GM12878 (cell line): ENCODE data around the gene EXD3. TPM values are rescaled to one million over a fixed set of nuclear protein-coding genes. Genes with fewer than 3 reads are reported as not detected.

Experiments
- ATAC-seq: fragments of 200-7000 bp; cut with Tn5 transposase; 3 replicates; pipeline ENCODE4 v1.9.1; 2020; ENCODE audit warnings: mild to moderate bottlenecking, moderate library complexity
- BruUV-seq: library from RNA; stranded (reverse); fragments of 400-500 nt; replicated peaks from 2 replicates; lab custom pipeline; 2021; lab: Mats Ljungman, UMichigan
- CTCF ChIA-PET: fragments of 300-600 bp; sonication (Branson Sonifier 250); formaldehyde crosslinking; extraction: SDS; loops from one replicate; lab custom pipeline; 2021; ENCODE audit warnings: inconsistent platforms; lab: Yijun Ruan, JAX
- POLR2A ChIA-PET: fragments of 350-600 bp; formaldehyde crosslinking; extraction: SDS; loops from one replicate; lab custom pipeline; 2021; ENCODE audit warnings: inconsistent platforms; lab: Charles Lee
- RAD21 ChIA-PET: fragments of 300-600 bp; sonication (Branson Sonifier 250); formaldehyde crosslinking; loops from one replicate; lab custom pipeline; 2023; ENCODE audit warnings: antibody characterized with exemption; ENCODE audit not compliant: unreplicated experiment; lab: Charles Lee
- SMC1A ChIA-PET: fragments of 300-600 bp; sonication (Branson Sonifier 250); formaldehyde crosslinking; loops from one replicate; lab custom pipeline; 2023; ENCODE audit not compliant: unreplicated experiment, uncharacterized antibody; lab: Charles Lee
- DNase-seq: peaks from one replicate; pipeline ENCODE4 v3.0.0-alpha.2; 2011; ENCODE audit warnings: low read depth, low spot score
- FAIRE-seq: peaks from 3 replicates; lab custom pipeline; 2011; peaks lifted over from hg19 to GRCh38; lab: Jason Lieb, UNC
- H2AFZ ChIP-seq: 2 replicates; pipeline ENCODE4 v1.6.0; 2011; ENCODE audit warnings: low read depth, low read length, control low read depth; ENCODE audit not compliant: control insufficient read depth
- H3K27ac ChIP-seq: 2 replicates; pipeline ENCODE4 v1.5.1; 2011; ENCODE audit warnings: control low read depth; ENCODE audit not compliant: control insufficient read depth, insufficient read depth
- H3K27me3 ChIP-seq, 2 experiments: replicated peaks in 1 of 2; 2 replicates each; pipeline versions ENCODE4 v1.6.0 to v1.6.1; 2011; ENCODE audit warnings: low read length in 1 of 2; ENCODE audit not compliant: control insufficient read depth in 2 of 2, insufficient read depth in 2 of 2
- H3K36me3 ChIP-seq, 2 experiments: 2 replicates each; pipeline ENCODE4 v1.5.1; 2011; ENCODE audit warnings: low read length in 1 of 2; ENCODE audit not compliant: control insufficient read depth in 2 of 2, insufficient read depth in 2 of 2
- H3K4me1 ChIP-seq: 2 replicates; pipeline ENCODE4 v1.6.1; 2011; ENCODE audit warnings: mild to moderate bottlenecking, low read length, moderate library complexity, mixed read lengths; ENCODE audit not compliant: control insufficient read depth, insufficient read depth
- H3K4me2 ChIP-seq: 2 replicates; pipeline ENCODE4 v1.6.0; 2011; ENCODE audit warnings: control low read depth; ENCODE audit not compliant: control insufficient read depth, insufficient read depth
- H3K4me3 ChIP-seq: fragments of 200-600 bp; sonication (generic); 2 replicates; pipeline ENCODE4 v1.5.1; 2016
- H3K79me2 ChIP-seq: 2 replicates; pipeline ENCODE4 v1.6.0; 2011; ENCODE audit warnings: low read length; ENCODE audit not compliant: control insufficient read depth, insufficient read depth
- H3K9ac ChIP-seq: 2 replicates; pipeline ENCODE4 v1.8.0; 2011; ENCODE audit warnings: low read length, control low read depth, mixed read lengths; ENCODE audit not compliant: control insufficient read depth, insufficient read depth
- H3K9me3 ChIP-seq: replicated peaks from 3 replicates; pipeline ENCODE4 v1.5.1; 2011; ENCODE audit warnings: mild to moderate bottlenecking, low read length; ENCODE audit not compliant: control insufficient read depth, insufficient read depth
- H4K20me1 ChIP-seq: 2 replicates; pipeline ENCODE4 v1.6.0; 2011; ENCODE audit not compliant: control insufficient read depth, insufficient read depth
- ATF3 ChIP-seq: IDR thresholded peaks from 2 replicates; pipeline ENCODE4 v1.6.1; 2011; ENCODE audit warnings: low read depth, mild to moderate bottlenecking, low read length, moderate library complexity, borderline replicate concordance; ENCODE audit errors: extremely low read depth
- BCL11A ChIP-seq: IDR thresholded peaks from 2 replicates; pipeline ENCODE4 v1.6.1; 2011; ENCODE audit warnings: low read depth, low read length
- BMI1 ChIP-seq: fragments of 450-650 bp; IDR thresholded peaks from 2 replicates; pipeline ENCODE4 v1.6.1; 2016; ENCODE audit warnings: mild to moderate bottlenecking, moderate library complexity, borderline replicate concordance
- CHD1 ChIP-seq: IDR thresholded peaks from 2 replicates; pipeline ENCODE4 v1.6.1; 2012; ENCODE audit warnings: low read depth, low read length, improper control_type of control experiment
- E2F8 ChIP-seq: fragments of 450-650 bp; IDR thresholded peaks from 2 replicates; pipeline ENCODE4 v1.6.1; 2018; ENCODE audit warnings: mild to moderate bottlenecking, low read depth, moderate library complexity; ENCODE audit not compliant: partially characterized antibody
- HSF1 ChIP-seq: fragments of 150-350 bp; IDR thresholded peaks from 2 replicates; pipeline ENCODE4 v1.6.1; 2014; ENCODE audit warnings: mild to moderate bottlenecking, low read depth, low read length
- JUNB ChIP-seq: IDR thresholded peaks from 2 replicates; pipeline ENCODE4 v1.6.1; 2016; ENCODE audit warnings: antibody characterized with exemption, mild to moderate bottlenecking
- NR2C2 ChIP-seq: IDR thresholded peaks from 2 replicates; pipeline ENCODE4 v1.6.1; 2011; ENCODE audit warnings: borderline replicate concordance, low read depth; ENCODE audit not compliant: control insufficient read depth, insufficient read length
- PAX5 ChIP-seq: IDR thresholded peaks from 2 replicates; pipeline ENCODE4 v1.6.1; 2011; ENCODE audit warnings: low read depth, low read length, borderline replicate concordance
- PML ChIP-seq: IDR thresholded peaks from 2 replicates; pipeline ENCODE4 v1.6.1; 2012; ENCODE audit warnings: low read length, inconsistent platforms
- POLR2AphosphoS2 ChIP-seq: IDR thresholded peaks from 2 replicates; pipeline ENCODE4 v1.6.1; 2011; ENCODE audit warnings: low read depth, mild to moderate bottlenecking, low read length, improper control_type of control experiment, moderate library complexity
- RFX5 ChIP-seq: IDR thresholded peaks from 2 replicates; pipeline ENCODE4 v1.6.1; 2011; ENCODE audit warnings: low read depth, low read length, improper control_type of control experiment
- SPI1 ChIP-seq: IDR thresholded peaks from 2 replicates; pipeline ENCODE4 v1.6.1; 2011; ENCODE audit warnings: low read depth, mild to moderate bottlenecking, low read length, moderate library complexity, borderline replicate concordance; ENCODE audit not compliant: insufficient read depth
- STAT3 ChIP-seq: IDR thresholded peaks from 2 replicates; pipeline ENCODE4 v1.6.1; 2011; ENCODE audit warnings: low read depth, low read length, improper control_type of control experiment
- SUPT20H ChIP-seq: IDR thresholded peaks from 2 replicates; pipeline ENCODE4 v1.6.1; 2011; ENCODE audit warnings: low read depth, mild to moderate bottlenecking, low read length, moderate library complexity, borderline replicate concordance; ENCODE audit not compliant: control insufficient read depth
- WGBS: methylation state at CpG from one replicate; pipeline ENCODE4 v1.1.6; 2016; ENCODE audit warnings: low lambda C conversion rate; ENCODE audit not compliant: insufficient replicate concordance, insufficient coverage; ENCODE audit errors: missing lambda C conversion rate; 5-methylcytosine and 5-hydroxymethylcytosine counted together
- in situ Hi-C: fragments of 300-500 bp; cut with MboI; formaldehyde crosslinking; loops from 9 replicates; pipeline ENCODE4 v1.14.3; 2018; ENCODE audit warnings: mixed read lengths
- intact Hi-C: fragments of 100-400 bp; cut with micrococcal nuclease; formaldehyde crosslinking; loops from one replicate; pipeline ENCODE4 v1.14.2; 2022; ENCODE audit not compliant: unreplicated experiment
- polyA plus RNA-seq, 11 experiments: library from polyadenylated mRNA; depleted of rRNA in 4 of 11; unstranded in 6 of 11; stranded (reverse) in 5 of 11; fragments of >200 nt; fragmentation: Nextera tagmentation in 4 of 11; fragmentation: Illumina TruSeq in 1 of 11; extraction: Ambion mirVana in 4 of 11; extraction: Trizol in 1 of 11; gene quantifications; 1 replicate in 1 of 11; 2 replicates in 10 of 11; pipeline versions ENCODE4 v1.2.1 to v1.2.3, GENCODE V29; 2011 to 2016; ENCODE audit warnings: inconsistent platforms in 2 of 11, missing spikeins in 2 of 11, low read depth in 1 of 11
- total RNA-seq, 4 experiments: library from RNA; depleted of rRNA in 3 of 4; stranded (reverse); fragments of >200 nt in 3 of 4; fragmentation: Illumina TruSeq in 1 of 4; extraction: Trizol in 1 of 4; gene quantifications; 2 replicates each; pipeline versions ENCODE4 v1.2.1 to v1.2.3, GENCODE V29; 2013 to 2021

Gene EXD3
- total and polyA plus RNA-seq, 10 of the 15 experiments (the other 5 are each of a cell fraction or from before 2014, with no cell fraction given), result 0.21 to 7.1 (median 3.6) TPM

GRCh38 chr9:137315581-137316011, 107.4 kb downstream of the EXD3 start:
- H4K20me1 ChIP-seq, result no peaks in the 10 kb centered on the region
- H3K9me3 ChIP-seq, result no peaks in the 10 kb centered on the region
- RAD21 ChIA-PET, result interaction anchor here (1.0 to 3.5 kb wide), 2 partner anchors 14 to 39 kb away, joined by 3 to 20 read pairs; partner anchors contain the start of gene NRARP
- no peak overlapping the region for H3K9ac ChIP-seq
- H3K27ac ChIP-seq, result no peak overlapping the region
- intact Hi-C loops, result no loop called here
- H3K4me2 ChIP-seq, result no peak overlapping the region
- TF ChIP-seq SUPT20H, result no peak
- TF ChIP-seq SPI1, result no peak
- no peak for TF ChIP-seq CHD1
- no peak for TF ChIP-seq BMI1
- no peak for TF ChIP-seq RFX5
- no peak for TF ChIP-seq E2F8
- TF ChIP-seq HSF1, result no peak
- no peak for TF ChIP-seq ATF3
- TF ChIP-seq PAX5, result no peak
- TF ChIP-seq STAT3, result no peak
- TF ChIP-seq BCL11A, result no peak
- no peak for TF ChIP-seq JUNB
- TF ChIP-seq PML, result no peak
- no peak for TF ChIP-seq POLR2AphosphoS2
- TF ChIP-seq NR2C2, result no peak
- peaks cover under 1% of the 10 kb centered on the region for H3K4me1 ChIP-seq
- SMC1A ChIA-PET, result interaction anchor here (1.8 kb wide), 1 partner anchor 13 kb away, joined by 8 read pairs; the partner anchor contains the start of gene NRARP
- H2AFZ ChIP-seq, result no peak overlapping the region
- in situ Hi-C loops, result no loop called here
- no peaks in the 10 kb centered on the region for H3K79me2 ChIP-seq
- H3K27me3 ChIP-seq, result no peaks in the 10 kb centered on the region
- no peak for DNase-seq
- 40% methylated on average over 16 of the region's 18 CpGs for WGBS
- POLR2A ChIA-PET, result interaction anchor here (1.0 to 2.2 kb wide), 7 partner anchors 8 to 97 kb away, joined by 3 to 19 read pairs (median 6); partner anchors contain the start of genes NRARP and TUBB4B
- peak; percentile 5; the same call in 2 of the 3 replicates for ATAC-seq
- no peaks in the 10 kb centered on the region for H3K36me3 ChIP-seq
- no peak for FAIRE-seq
- CTCF ChIA-PET, result interaction anchor here (0.6 to 1.6 kb wide), 2 partner anchors 13 to 15 kb away, joined by 3 to 9 read pairs; partner anchors contain the start of gene NRARP
- BruUV-seq, result no TSS peak
- H3K4me3 ChIP-seq, result no peak overlapping the region
